Activated T-cell treated with anti-CD3 and anti-CD28 coated beads, Interleukin-2, amount 50 U/mL, for 24 hours (primary cell): ENCODE measurements around the gene CLDN24.

Experiments used
- DNase-seq: peaks from one replicate; pipeline ENCODE4 v3.0.0-alpha.2; 2020
- H3K27ac Mint-ChIP-seq: 2 replicates; pipeline ENCODE4 v1.8.0; 2020; ENCODE audit warnings: mild to moderate bottlenecking, mixed read lengths
- H3K27me3 Mint-ChIP-seq: 2 replicates; pipeline ENCODE4 v1.8.0; 2020; ENCODE audit warnings: mixed read lengths
- H3K36me3 Mint-ChIP-seq: 2 replicates; pipeline ENCODE4 v1.8.0; 2020; ENCODE audit warnings: low read depth, mixed read lengths
- H3K4me1 Mint-ChIP-seq: 2 replicates; pipeline ENCODE4 v1.8.0; 2020; ENCODE audit warnings: low read depth, mixed read lengths
- H3K4me3 Mint-ChIP-seq: 2 replicates; pipeline ENCODE4 v1.8.0; 2020; ENCODE audit warnings: mild to moderate bottlenecking, moderate library complexity, mixed read lengths
- H3K9me3 Mint-ChIP-seq: 2 replicates; pipeline ENCODE4 v1.8.0; 2020; ENCODE audit warnings: mixed read lengths

The CLDN24 gene

DNA sequence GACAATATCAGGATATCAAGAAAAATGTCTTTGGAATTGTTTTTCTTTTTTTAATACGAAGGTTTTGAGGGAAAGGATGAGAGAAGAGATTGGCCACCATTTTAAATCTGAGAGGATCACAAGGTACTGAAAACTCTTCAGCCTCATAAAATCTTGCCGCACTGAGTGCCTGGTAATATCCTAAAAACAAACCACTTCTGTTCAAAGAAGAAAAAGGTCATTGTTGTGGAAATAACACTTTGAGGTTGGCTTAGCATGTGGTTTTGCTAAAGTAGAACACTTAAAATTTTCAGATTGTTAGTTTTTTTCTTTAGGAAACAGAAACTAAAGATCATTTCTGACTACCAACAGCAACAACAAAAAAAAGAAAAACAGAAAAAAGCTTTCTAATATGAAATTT, 1.1 kb downstream of the CLDN24 start:
- H3K4me1 Mint-ChIP-seq = peaks cover 16% of the 10 kb centered on the region
- no peak overlapping the region for H3K27ac Mint-ChIP-seq
- peaks cover 1% of the 10 kb centered on the region for H3K9me3 Mint-ChIP-seq
- no peaks in the 10 kb centered on the region for H3K36me3 Mint-ChIP-seq
- H3K27me3 Mint-ChIP-seq = peaks cover 6% of the 10 kb centered on the region
- no peak for DNase-seq
- no peak overlapping the region for H3K4me3 Mint-ChIP-seq

- peaks cover 4% of the 10 kb centered on the region for H3K27me3 Mint-ChIP-seq
- H3K4me3 Mint-ChIP-seq = no peak within 1 kb of the TSS
- no peak for DNase-seq
- no peaks in the 10 kb centered on the region for H3K9me3 Mint-ChIP-seq
- H3K4me1 Mint-ChIP-seq = peaks cover 16% of the 10 kb centered on the region
- H3K27ac Mint-ChIP-seq = no peak within 1 kb of the TSS
- H3K36me3 Mint-ChIP-seq = no peaks in the 10 kb centered on the region
Measured at GRCh38 chr4:183320211-183321059, 1.8 kb downstream of the CLDN24 start, which contains the start of gene CLDN22. CLDN22 (minus strand) TSS chr4:183320276; CDS start chr4:183320218, 58 bp downstream.

DNA sequence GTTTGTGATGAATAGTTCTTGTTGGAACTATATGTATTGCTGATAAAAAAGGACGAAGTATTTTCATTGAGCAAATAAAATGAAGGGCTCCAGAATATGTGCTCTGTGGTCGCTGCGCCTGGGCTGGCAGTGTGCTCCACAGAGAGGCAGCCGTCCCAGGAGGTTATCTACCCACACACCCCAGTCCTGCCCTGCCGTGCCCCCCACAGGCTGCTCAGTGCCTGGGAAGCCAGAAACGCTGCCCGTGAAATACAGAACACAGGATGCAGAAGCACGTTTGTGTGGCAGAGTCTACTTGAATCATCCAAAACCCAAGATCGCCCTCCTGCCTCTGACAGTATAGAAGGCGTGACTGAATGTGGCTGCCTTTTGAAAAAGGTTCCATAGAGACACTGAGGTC, 3.6 kb downstream of the CLDN24 start:
- H3K4me1 Mint-ChIP-seq = peaks cover 16% of the 10 kb centered on the region
- peaks cover under 1% of the 10 kb centered on the region for H3K27me3 Mint-ChIP-seq
- H3K4me3 Mint-ChIP-seq = no peak overlapping the region

DNA sequence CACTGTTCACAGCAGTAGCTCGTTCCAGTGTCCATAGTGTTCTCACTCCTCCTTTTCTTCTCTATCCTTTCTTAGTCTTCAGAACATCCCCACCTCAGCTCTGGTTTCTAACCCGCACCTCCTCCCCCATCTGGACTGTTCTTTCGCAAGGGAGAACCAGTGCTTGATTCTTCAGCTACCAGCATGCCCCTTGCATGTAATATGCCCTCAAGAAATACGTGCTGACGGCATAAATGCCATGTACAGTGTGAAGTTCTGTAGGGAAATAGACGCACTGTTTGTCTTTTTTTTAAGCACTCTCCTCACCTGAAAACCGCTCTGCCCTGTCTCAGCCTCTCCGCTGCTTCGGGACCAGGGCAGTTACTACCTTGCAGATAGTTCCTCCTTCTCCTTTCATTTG, 7.4 kb downstream of the CLDN24 start:
- Mint-ChIP-seq H3K27ac (no peak overlapping the region), H3K4me1 (no peaks in the 10 kb centered on the region), H3K36me3 (no peaks in the 10 kb centered on the region), H3K9me3 (no peaks in the 10 kb centered on the region), H3K4me3 (no peak overlapping the region), H3K27me3 (no peaks in the 10 kb centered on the region)
- DNase-seq = no peak

More for the DNA sequence above, 3.6 kb downstream of the CLDN24 start:
- no peaks in the 10 kb centered on the region for H3K9me3 Mint-ChIP-seq
- no peak overlapping the region for H3K27ac Mint-ChIP-seq
- no peaks in the 10 kb centered on the region for H3K36me3 Mint-ChIP-seq
- DNase-seq = no peak

GRCh38 chr4:183314336-183314735, 7.9 kb downstream of the CLDN24 start:
- no peaks in the 10 kb centered on the region for H3K36me3 Mint-ChIP-seq
- no peaks in the 10 kb centered on the region for H3K9me3 Mint-ChIP-seq
- no peak for DNase-seq
- no peak overlapping the region for H3K4me3 Mint-ChIP-seq
- H3K4me1 Mint-ChIP-seq = no peaks in the 10 kb centered on the region
- H3K27me3 Mint-ChIP-seq = no peaks in the 10 kb centered on the region
- no peak overlapping the region for H3K27ac Mint-ChIP-seq

DNA sequence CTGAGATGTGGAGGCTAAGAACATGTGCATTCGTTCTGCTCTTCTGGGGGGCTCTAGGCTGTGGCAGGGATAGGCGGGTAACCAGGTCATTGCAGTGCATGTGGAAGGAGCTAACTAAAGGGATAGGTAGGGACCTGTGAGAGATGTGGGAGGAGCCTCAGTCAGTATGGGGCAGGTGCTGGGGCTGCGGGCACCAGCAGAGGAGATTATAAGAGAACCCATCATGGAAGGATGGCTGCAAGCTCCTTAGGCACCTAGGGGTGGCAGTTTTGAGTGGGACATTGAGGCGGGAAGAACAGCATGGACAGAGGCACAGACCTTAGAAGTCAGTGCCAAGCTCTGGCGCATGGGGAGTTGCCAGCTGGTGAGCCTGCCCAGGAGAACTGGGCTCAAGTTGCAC, 9.4 kb downstream of the CLDN24 start:
- DNase-seq = no peak
- Mint-ChIP-seq H3K27me3 (no peaks in the 10 kb centered on the region), H3K27ac (no peak overlapping the region), H3K9me3 (no peaks in the 10 kb centered on the region), H3K4me1 (no peaks in the 10 kb centered on the region), H3K36me3 (no peaks in the 10 kb centered on the region), H3K4me3 (no peak overlapping the region)

DNA sequence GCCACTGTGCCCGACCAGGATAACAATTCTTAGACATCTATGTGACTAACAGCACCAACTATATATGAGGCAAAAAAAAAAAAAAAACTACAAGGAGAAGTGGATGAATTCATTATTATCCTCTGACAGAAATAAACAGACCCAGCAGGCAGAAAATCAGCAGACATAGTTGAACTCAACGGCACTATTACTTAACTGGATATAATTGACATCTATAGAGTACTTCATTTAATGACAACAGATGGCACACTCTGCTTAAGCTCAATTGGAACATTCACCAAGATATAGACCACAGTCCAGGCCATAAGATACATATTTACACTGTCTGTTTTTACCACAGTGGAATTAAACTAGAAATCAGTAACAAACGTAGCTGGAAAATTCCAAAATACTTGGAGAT, 15.4 kb downstream of the CLDN24 start:
- DNase-seq = no peak
- H3K27me3 Mint-ChIP-seq = no peaks in the 10 kb centered on the region
- no peak overlapping the region for H3K4me3 Mint-ChIP-seq
- H3K36me3 Mint-ChIP-seq = no peaks in the 10 kb centered on the region
- no peak overlapping the region for H3K27ac Mint-ChIP-seq
- no peaks in the 10 kb centered on the region for H3K4me1 Mint-ChIP-seq
- no peaks in the 10 kb centered on the region for H3K9me3 Mint-ChIP-seq

DNA sequence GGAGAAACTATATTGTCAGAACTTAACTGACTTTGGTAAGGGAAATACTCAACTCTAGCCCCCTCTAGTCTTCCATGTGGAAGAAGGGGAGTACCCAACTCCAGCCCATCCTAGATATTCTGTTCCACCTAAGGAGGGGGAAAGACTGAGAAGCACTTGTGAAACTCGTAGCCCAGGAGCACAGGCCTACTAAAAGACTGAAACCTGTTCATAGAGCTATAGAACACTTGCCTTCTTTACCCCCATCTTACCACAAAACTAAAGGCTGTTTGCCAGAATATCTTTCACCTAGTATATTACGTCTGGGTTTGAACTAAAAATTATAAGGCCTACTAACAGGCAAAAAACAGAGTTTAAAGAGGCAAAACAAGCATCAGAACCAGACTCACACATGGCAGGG, 17.7 kb downstream of the CLDN24 start:
- no peak for DNase-seq
- Mint-ChIP-seq H3K27ac (no peak overlapping the region), H3K36me3 (no peaks in the 10 kb centered on the region), H3K9me3 (no peaks in the 10 kb centered on the region), H3K27me3 (no peaks in the 10 kb centered on the region), H3K4me3 (no peak overlapping the region), H3K4me1 (no peaks in the 10 kb centered on the region)

DNA sequence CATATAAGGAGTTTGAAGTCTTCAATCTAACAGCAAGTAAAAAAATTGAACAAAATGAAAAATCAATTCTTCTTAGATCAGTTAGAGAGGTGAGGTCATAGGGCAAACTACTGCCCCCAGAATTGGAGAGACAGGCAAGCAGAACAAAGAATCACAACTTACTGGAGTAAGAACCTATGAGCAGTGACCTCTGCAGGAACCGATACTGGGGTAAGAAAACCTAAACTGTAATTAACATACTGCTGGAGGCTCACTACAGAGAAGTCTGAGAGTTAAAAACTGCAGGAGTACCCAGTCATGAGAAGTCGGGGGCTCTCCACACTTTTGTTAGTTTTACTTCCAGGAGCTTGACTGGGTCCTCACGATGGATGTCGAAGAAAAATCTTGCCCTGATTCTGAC, 18.2 kb downstream of the CLDN24 start:
- DNase-seq = no peak
- Mint-ChIP-seq H3K27me3 (no peaks in the 10 kb centered on the region), H3K4me1 (no peaks in the 10 kb centered on the region), H3K4me3 (no peak overlapping the region), H3K9me3 (no peaks in the 10 kb centered on the region), H3K27ac (no peak overlapping the region), H3K36me3 (no peaks in the 10 kb centered on the region)

- Mint-ChIP-seq H3K27ac (no peak overlapping the region), H3K4me1 (no peaks in the 10 kb centered on the region), H3K9me3 (no peaks in the 10 kb centered on the region), H3K36me3 (no peaks in the 10 kb centered on the region), H3K27me3 (no peaks in the 10 kb centered on the region), H3K4me3 (no peak overlapping the region)
- no peak for DNase-seq
Measured at GRCh38 chr4:183303301-183303700, 18.9 kb downstream of the CLDN24 start.

- H3K9me3 Mint-ChIP-seq = no peaks in the 10 kb centered on the region
- no peak overlapping the region for H3K4me3 Mint-ChIP-seq
- no peaks in the 10 kb centered on the region for H3K27me3 Mint-ChIP-seq
- H3K27ac Mint-ChIP-seq = no peak overlapping the region
- H3K4me1 Mint-ChIP-seq = no peaks in the 10 kb centered on the region
- no peaks in the 10 kb centered on the region for H3K36me3 Mint-ChIP-seq
- DNase-seq = no peak
Measured at GRCh38 chr4:183300655-183301054, 21.6 kb downstream of the CLDN24 start.

GRCh38 chr4:183300070-183300469, 22.2 kb downstream of the CLDN24 start:
- Mint-ChIP-seq H3K4me1 (no peaks in the 10 kb centered on the region), H3K9me3 (no peaks in the 10 kb centered on the region), H3K4me3 (no peak overlapping the region)

GRCh38 chr4:183299464-183299863, 22.8 kb downstream of the CLDN24 start:
- Mint-ChIP-seq H3K27me3 (no peaks in the 10 kb centered on the region), H3K4me1 (no peaks in the 10 kb centered on the region), H3K36me3 (no peaks in the 10 kb centered on the region), H3K9me3 (no peaks in the 10 kb centered on the region), H3K4me3 (no peak overlapping the region), H3K27ac (no peak overlapping the region)
- DNase-seq = no peak

More at GRCh38 chr4:183300070-183300469, 22.2 kb downstream of the CLDN24 start:
- Mint-ChIP-seq H3K27me3 (no peaks in the 10 kb centered on the region), H3K27ac (no peak overlapping the region), H3K36me3 (no peaks in the 10 kb centered on the region)
- DNase-seq = no peak

DNA sequence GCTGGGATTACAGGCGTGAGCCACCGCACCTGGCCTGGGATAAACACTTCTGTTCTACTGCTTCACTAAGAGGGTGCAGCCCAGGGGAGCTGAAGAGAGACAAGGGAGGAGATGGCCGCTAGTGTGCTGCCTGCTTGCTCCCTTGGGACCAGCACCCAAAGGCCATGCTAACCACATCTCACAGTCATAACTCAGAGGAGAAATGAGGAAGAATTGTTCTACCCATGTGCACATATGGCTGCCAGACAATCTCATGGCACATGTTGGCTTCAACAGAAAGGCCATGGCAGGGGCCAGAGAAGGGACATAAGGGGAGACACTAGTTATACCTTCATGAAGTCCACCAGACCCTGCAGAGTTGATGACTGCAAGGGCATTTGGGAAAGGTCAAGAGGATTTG, 24.6 kb downstream of the CLDN24 start:
- no peak for DNase-seq
- H3K4me1 Mint-ChIP-seq = no peaks in the 10 kb centered on the region
- no peak overlapping the region for H3K4me3 Mint-ChIP-seq
- no peaks in the 10 kb centered on the region for H3K9me3 Mint-ChIP-seq
- no peaks in the 10 kb centered on the region for H3K36me3 Mint-ChIP-seq
- no peak overlapping the region for H3K27ac Mint-ChIP-seq
- no peaks in the 10 kb centered on the region for H3K27me3 Mint-ChIP-seq

DNA sequence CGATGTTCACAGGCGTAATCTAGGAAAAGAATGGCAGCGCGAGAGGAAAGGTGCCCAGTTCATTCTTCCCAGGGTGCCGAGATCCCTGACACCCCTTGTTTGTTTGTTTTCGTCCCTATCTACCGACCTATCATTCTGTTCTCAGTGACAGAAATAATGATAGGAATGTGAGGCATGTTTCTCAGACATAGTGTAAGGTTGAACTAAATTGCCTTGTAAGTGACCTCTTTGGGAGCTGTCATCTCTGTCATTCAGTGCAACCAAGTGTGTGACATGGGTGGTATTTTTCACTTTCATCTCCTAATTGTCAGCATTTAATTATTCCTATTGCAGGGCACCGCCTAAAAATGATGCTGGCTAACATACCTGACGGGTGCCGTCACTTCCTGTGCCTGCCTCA, 26.5 kb downstream of the CLDN24 start:
- Mint-ChIP-seq H3K4me1 (no peaks in the 10 kb centered on the region), H3K27me3 (no peaks in the 10 kb centered on the region), H3K27ac (no peak overlapping the region), H3K36me3 (no peaks in the 10 kb centered on the region), H3K9me3 (no peaks in the 10 kb centered on the region), H3K4me3 (no peak overlapping the region)
- DNase-seq = no peak
